ENCODE results near the gene ACTR2.

The ACTR2 gene

DNA sequence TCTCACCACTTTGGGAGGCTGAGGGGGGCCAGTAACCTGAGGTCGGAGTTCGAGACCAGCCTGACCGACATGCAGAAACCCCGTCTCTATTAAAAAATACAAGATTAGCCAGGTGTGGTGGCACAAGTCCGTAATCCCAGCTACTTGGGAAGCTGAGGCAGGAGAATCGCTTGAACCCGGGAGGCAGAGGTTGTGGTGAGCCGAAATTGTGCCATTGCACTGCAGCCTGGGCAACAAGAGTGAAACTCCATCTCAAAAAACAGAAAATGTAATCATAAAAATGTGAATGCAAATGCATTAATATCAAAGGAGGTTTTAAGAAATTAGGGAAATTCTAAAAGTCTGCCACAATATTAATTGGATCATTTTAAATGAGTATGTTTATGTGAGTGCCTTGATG, 45.7 kb downstream of the ACTR2 start:
- no peaks in the 10 kb centered on the region for H3K27me3 ChIP-seq (ENCODE audit: control insufficient read depth, insufficient read depth, low read length)
- no peaks in the 10 kb centered on the region for H3K4me1 ChIP-seq (ENCODE audit: control insufficient read depth, insufficient read depth, low read length)
- peaks cover 7% of the 10 kb centered on the region for H3K36me3 ChIP-seq (ENCODE audit: control insufficient read depth, insufficient read depth, low read length)
- no peak overlapping the region for H3K9ac ChIP-seq (ENCODE audit: low read length)
- no peak overlapping the region for H3K27ac ChIP-seq (ENCODE audit: low read depth, low read length)
- no peak overlapping the region for H3K4me3 ChIP-seq (ENCODE audit: low read length)

DNA sequence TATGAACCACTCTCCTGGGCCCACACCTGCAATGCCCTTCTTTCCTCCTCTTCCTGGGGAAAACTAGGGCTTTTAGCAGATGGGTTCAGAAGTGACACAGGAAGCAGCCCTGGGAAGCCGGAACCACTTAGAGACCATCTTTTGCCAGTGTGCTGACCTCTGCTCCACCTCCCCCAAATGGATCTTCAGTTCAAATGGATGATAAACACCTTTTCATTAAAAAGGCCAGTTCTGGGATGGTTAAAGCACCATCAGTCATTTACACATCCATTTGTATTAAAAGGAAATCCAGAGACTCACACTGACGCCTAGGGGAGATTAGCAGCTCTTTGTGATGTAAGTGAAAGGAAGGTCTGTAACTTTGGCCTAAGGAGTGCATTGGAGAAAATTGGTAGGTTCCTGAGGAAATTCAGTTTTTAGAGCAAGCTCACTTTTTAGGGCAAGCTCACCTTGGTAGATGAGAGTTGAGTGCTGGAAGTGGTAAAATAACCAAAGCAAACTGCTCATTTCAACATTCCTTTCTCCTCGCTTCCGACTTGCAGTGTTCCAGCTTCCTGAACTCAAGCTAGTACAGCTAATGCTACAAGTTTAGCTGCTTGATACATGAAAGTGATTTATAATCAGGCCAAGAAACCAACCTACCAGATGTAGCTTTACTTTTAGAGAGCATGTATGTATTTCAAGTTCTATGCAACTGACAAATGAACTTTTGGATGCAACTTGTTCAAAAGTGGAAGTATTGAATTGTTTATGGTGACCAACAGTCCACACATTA, 47.7 kb downstream of the ACTR2 start:
- H3K27ac ChIP-seq (ENCODE audit: low read depth, low read length) = no peak overlapping the region
- H3K4me3 ChIP-seq (ENCODE audit: low read length) = no peak overlapping the region
- peaks cover 4% of the 10 kb centered on the region for H3K36me3 ChIP-seq (ENCODE audit: control insufficient read depth, insufficient read depth, low read length)
- H3K9ac ChIP-seq (ENCODE audit: low read length) = no peak overlapping the region
- H3K27me3 ChIP-seq (ENCODE audit: control insufficient read depth, insufficient read depth, low read length) = no peaks in the 10 kb centered on the region
- no peaks in the 10 kb centered on the region for H3K4me1 ChIP-seq (ENCODE audit: control insufficient read depth, insufficient read depth, low read length)

DNA sequence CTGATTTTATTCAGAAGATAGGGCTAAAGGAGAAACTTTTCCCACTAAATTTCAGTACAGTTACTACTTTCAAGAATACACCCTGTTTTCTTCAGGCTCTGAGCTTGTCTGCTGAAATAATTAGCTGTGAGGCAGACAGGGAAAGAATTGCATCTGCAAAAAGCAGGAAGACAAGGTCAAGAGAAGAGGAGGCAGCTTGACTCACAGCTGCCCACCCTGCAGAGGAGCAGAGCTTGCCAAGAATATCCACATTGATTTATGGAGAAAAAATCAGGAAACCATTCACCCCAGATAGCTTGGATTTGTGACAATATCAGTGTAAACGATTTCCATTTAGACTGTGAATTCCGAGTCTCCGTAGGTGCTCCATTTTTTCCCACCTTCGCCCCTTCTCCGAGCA, 49.0 kb downstream of the ACTR2 start:
- H3K9ac ChIP-seq (ENCODE audit: low read length) = no peak overlapping the region
- H3K36me3 ChIP-seq (ENCODE audit: control insufficient read depth, insufficient read depth, low read length) = peaks cover 3% of the 10 kb centered on the region
- H3K4me3 ChIP-seq (ENCODE audit: low read length) = no peak overlapping the region
- no peak overlapping the region for H3K27ac ChIP-seq (ENCODE audit: low read depth, low read length)
- no peaks in the 10 kb centered on the region for H3K4me1 ChIP-seq (ENCODE audit: control insufficient read depth, insufficient read depth, low read length)
- H3K27me3 ChIP-seq (ENCODE audit: control insufficient read depth, insufficient read depth, low read length) = no peaks in the 10 kb centered on the region

DNA sequence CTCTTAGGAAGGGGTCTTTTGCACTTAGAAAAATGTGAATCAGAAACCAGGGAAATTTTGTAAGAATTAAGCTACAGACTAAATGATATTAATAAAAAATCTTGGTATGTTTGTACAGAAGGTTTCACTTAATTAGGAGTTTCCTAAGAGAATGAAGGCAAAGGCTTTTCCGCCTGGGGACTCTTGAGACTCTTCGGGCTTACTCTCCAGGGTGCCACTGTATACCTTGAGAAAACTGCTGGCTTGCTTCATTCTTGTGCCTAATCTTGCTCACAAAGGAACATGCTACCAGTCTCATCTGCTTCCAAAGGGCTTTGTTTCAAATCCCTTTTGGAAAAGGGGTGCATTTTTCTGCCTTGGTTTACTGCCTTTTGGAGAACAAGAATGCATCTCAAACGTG, 49.5 kb downstream of the ACTR2 start:
- Histone ChIP-seq H3K4me3 (ENCODE audit: low read length) (no peak overlapping the region), H3K36me3 (ENCODE audit: control insufficient read depth, insufficient read depth, low read length) (no peaks in the 10 kb centered on the region), H3K27me3 (ENCODE audit: control insufficient read depth, insufficient read depth, low read length) (no peaks in the 10 kb centered on the region), H3K4me1 (ENCODE audit: control insufficient read depth, insufficient read depth, low read length) (no peaks in the 10 kb centered on the region), H3K27ac (ENCODE audit: low read depth, low read length) (no peak overlapping the region), H3K9ac (ENCODE audit: low read length) (no peak overlapping the region)

DNA sequence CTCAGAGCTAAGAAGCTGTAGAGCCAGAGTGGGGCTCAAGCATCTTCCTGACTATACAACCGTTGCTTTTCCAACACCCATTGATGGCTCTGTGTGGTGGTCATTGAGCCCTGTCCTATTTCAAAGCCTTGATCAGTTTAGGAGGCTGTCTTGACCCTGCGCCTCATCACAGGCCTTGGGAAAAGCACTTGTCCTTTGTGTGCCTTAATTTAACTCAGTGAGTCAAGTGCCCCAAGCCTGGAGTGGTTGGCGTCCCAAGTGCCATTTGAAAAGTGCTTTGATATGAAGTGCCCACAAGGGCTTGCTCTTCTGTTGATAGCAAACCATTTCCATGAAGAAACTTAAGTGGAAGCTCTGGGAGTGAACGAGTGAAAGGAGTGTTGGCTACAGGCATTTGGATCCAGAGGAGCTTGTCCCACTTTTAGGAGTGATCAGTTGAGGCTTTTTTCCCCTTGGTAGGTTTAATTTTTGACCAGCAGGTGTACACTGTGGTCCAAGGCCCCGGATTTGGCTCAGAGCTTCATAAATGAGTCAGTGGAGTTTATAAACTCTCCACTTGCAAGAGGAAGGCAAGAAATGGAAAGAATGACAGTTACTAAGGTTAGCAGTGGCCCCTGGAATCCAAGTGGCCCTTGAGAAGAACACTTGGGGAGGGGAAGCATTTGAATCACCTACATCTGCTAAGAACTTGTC, 50.3 kb downstream of the ACTR2 start:
- Histone ChIP-seq H3K27me3 (ENCODE audit: control insufficient read depth, insufficient read depth, low read length) (no peaks in the 10 kb centered on the region), H3K4me3 (ENCODE audit: low read length) (no peak overlapping the region), H3K4me1 (ENCODE audit: control insufficient read depth, insufficient read depth, low read length) (no peaks in the 10 kb centered on the region), H3K36me3 (ENCODE audit: control insufficient read depth, insufficient read depth, low read length) (no peaks in the 10 kb centered on the region), H3K27ac (ENCODE audit: low read depth, low read length) (no peak overlapping the region), H3K9ac (ENCODE audit: low read length) (no peak overlapping the region)

DNA sequence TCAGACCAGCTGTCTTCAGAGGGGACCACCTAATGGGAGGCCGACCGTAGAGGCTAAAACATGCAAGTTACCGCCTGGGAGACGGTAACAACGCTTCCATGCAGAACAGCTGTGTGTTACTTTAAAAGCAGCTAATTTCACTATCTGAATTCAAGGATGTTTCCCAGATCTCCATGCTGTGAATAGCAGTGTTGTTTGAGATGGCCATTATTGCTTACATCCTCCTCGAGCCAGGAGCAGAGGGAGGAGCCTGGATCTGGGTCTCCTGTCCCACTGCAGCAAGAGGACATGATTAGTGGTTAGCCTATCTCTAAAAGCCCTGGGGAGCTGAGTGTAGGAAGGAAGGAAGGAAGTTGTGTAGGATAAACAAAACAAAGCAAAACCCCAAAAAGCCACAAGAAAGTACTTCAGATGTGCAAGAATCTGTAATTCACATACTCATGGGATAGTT, 50.9 kb downstream of the ACTR2 start:
- Histone ChIP-seq H3K9ac (ENCODE audit: low read length) (no peak overlapping the region), H3K4me1 (ENCODE audit: control insufficient read depth, insufficient read depth, low read length) (no peaks in the 10 kb centered on the region), H3K27me3 (ENCODE audit: control insufficient read depth, insufficient read depth, low read length) (no peaks in the 10 kb centered on the region), H3K4me3 (ENCODE audit: low read length) (no peak overlapping the region), H3K27ac (ENCODE audit: low read depth, low read length) (no peak overlapping the region), H3K36me3 (ENCODE audit: control insufficient read depth, insufficient read depth, low read length) (no peaks in the 10 kb centered on the region)

DNA sequence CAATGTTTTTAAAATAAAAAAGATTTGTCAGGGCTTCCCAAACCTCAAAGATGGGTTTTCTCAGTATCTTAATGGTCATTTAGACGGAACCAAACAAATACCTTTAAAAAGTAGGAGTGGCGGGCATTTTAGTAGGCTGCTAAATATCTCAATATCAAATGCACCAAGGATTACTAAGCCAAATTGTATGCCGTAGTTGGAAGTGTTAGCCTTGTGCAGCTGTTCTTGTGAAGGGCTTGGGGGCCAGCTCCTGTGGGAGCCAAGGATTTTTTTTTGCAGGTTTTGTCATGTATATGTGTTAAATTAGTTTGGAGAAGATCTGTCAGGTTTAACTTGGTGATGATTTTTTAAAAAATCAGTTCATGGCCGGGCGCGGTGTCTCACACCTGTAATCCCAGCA, 52.1 kb downstream of the ACTR2 start:
- no peak overlapping the region for H3K4me3 ChIP-seq (ENCODE audit: low read length)
- H3K4me1 ChIP-seq (ENCODE audit: control insufficient read depth, insufficient read depth, low read length) = no peaks in the 10 kb centered on the region
- no peaks in the 10 kb centered on the region for H3K27me3 ChIP-seq (ENCODE audit: control insufficient read depth, insufficient read depth, low read length)
- H3K27ac ChIP-seq (ENCODE audit: low read depth, low read length) = no peak overlapping the region
- no peak overlapping the region for H3K9ac ChIP-seq (ENCODE audit: low read length)
- H3K36me3 ChIP-seq (ENCODE audit: control insufficient read depth, insufficient read depth, low read length) = no peaks in the 10 kb centered on the region

DNA sequence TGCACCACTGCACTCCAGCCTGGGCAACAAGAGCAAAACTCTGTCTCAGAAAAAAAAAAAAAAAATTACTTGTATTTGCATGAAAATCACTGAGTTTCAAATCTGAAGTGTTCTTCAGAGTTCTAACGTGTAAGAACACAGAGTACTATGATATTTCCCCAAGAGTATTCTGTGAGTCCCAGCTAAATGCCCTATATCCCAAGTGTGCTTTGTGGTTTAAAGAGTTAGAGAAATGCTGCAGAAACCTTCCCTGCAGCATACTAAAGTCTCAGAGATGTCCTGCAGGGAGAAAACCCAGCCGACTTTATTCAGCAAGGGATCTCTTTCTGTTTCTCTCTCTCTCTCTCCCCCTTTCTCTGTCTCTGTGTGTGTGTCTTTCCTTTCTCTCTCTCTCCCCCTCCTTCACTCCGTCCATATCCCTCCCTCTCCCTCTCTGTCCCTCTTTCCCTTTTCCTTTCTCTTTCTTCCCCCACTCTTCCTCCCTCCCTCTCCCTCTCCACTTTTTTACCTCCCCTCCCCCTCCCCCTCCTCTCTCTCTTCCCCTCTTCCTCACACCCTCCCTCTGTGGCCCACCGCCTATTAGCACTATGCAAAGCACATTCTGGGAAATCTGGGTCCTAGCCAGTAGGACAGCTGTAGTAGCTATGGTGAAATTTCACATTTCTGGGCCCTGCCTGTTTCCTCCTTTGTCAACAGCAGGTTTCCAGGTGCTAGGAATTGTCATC, 54.2 kb downstream of the ACTR2 start:
- Histone ChIP-seq H3K27ac (ENCODE audit: low read depth, low read length) (no peak overlapping the region), H3K27me3 (ENCODE audit: control insufficient read depth, insufficient read depth, low read length) (no peaks in the 10 kb centered on the region), H3K36me3 (ENCODE audit: control insufficient read depth, insufficient read depth, low read length) (no peaks in the 10 kb centered on the region), H3K9ac (ENCODE audit: low read length) (no peak overlapping the region), H3K4me1 (ENCODE audit: control insufficient read depth, insufficient read depth, low read length) (no peaks in the 10 kb centered on the region), H3K4me3 (ENCODE audit: low read length) (no peak overlapping the region)

DNA sequence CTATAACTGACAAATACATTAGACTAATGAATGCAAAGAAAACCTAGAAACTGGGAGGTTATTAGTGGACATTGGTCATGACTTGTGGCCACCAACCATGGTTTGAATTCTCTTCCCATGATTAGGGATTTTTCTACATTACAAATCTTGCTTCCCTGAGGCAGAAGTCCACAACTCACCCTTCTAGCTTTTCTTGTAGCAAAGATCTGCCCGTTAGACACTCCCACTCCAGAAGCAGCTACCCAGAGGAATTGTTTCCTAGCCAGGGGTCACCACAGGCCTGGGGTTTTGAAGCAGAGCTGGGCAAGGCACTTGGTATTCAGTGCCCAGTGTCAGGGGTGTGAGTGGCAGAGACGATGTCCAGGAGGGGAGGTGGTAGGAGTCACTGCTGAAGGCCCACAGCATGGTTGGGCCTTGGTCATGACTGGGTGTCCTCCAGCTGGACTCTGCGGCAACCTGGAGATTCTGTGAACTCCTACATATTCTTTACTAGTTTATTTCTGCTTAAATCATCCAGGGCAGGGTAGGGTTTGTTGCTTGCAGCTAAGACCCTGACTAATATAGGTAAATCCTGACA, 54.9 kb downstream of the ACTR2 start:
- H3K27me3 ChIP-seq (ENCODE audit: control insufficient read depth, insufficient read depth, low read length) = no peaks in the 10 kb centered on the region
- no peaks in the 10 kb centered on the region for H3K4me1 ChIP-seq (ENCODE audit: control insufficient read depth, insufficient read depth, low read length)
- no peaks in the 10 kb centered on the region for H3K36me3 ChIP-seq (ENCODE audit: control insufficient read depth, insufficient read depth, low read length)
- no peak overlapping the region for H3K27ac ChIP-seq (ENCODE audit: low read depth, low read length)
- no peak overlapping the region for H3K9ac ChIP-seq (ENCODE audit: low read length)
- no peak overlapping the region for H3K4me3 ChIP-seq (ENCODE audit: low read length)

DNA sequence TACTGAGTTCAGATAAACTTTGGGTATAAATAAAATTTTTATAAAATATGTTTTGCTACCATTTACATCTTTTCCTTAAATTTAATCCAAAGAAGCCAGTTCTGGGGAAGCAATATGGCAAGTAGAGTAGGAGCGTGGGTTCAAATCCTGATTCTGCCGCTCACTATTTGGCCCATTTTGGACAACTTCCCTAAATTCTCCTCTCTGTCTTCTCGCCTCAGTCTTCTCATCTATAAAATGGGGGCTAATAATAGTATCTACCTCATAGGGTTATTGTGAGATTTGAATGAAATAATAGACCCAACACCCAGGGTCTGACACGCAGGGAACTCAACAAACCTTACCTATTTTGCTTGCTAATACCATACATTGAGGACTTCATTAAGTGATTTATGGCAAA, 59.7 kb downstream of the ACTR2 start:
- Histone ChIP-seq H3K36me3 (ENCODE audit: control insufficient read depth, insufficient read depth, low read length) (no peaks in the 10 kb centered on the region), H3K9ac (ENCODE audit: low read length) (no peak overlapping the region), H3K27me3 (ENCODE audit: control insufficient read depth, insufficient read depth, low read length) (no peaks in the 10 kb centered on the region), H3K4me1 (ENCODE audit: control insufficient read depth, insufficient read depth, low read length) (no peaks in the 10 kb centered on the region), H3K27ac (ENCODE audit: low read depth, low read length) (no peak overlapping the region), H3K4me3 (ENCODE audit: low read length) (no peak overlapping the region)

DNA sequence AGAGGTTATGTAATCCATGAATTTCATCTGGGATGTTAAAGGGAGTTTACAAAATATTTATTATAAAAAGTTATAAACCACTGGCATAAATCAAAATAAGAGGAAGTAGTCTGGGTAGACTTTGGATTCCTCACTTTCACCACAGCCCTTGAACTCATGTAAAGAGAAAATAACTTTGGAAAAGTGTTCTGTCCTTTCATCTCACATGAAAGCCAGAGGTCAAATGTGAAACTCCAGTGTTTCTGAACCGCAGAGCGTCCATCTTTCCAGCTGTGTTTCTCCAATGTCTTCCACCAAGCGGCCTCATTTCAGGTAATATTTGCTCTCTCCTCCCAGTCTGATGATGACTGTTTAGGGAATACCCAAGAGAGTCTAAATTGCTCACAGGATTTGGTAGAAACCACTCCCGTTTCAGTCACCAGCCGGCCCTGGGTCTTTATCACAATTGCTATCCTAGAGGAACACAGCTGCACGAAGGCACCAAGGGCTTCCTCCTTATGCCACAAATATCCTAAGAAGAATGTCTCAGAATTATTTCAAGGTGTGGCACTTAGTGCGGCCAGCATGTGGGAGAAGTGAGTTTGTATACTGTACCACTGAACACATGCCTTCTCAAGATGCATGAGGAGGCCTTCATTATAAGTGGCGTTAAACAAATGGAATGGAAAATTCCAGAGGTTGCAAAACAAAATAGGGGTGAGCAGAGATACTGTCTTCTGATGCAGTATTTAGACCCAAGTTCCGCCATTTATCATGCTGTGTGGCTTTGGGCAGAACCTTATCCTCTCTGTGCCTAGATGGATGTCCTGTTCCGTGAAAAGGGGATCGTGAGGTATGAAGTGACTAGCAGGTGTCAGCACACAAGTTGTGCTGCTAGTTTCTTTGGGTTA, 63.8 kb downstream of the ACTR2 start:
- Histone ChIP-seq H3K27me3 (ENCODE audit: control insufficient read depth, insufficient read depth, low read length) (no peaks in the 10 kb centered on the region), H3K4me1 (ENCODE audit: control insufficient read depth, insufficient read depth, low read length) (no peaks in the 10 kb centered on the region), H3K36me3 (ENCODE audit: control insufficient read depth, insufficient read depth, low read length) (no peaks in the 10 kb centered on the region), H3K9ac (ENCODE audit: low read length) (no peak overlapping the region), H3K4me3 (ENCODE audit: low read length) (no peak overlapping the region), H3K27ac (ENCODE audit: low read depth, low read length) (no peak overlapping the region)

DNA sequence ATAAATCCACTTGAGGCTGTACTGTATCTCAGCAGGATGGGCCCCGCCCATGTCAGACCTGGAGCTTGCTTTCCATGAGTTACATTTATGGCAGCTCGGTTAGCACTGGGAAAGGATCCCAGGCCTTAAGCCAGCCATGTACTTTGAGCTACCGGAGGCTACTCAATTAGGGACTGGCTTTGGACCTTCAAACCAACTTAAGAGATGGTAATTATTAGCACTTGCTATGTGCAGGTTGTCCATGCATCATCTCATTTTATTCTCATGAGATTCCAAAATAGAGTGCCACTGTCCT, 64.4 kb downstream of the ACTR2 start:
- no peaks in the 10 kb centered on the region for H3K4me1 ChIP-seq (ENCODE audit: control insufficient read depth, insufficient read depth, low read length)
- H3K4me3 ChIP-seq (ENCODE audit: low read length) = no peak overlapping the region
- no peaks in the 10 kb centered on the region for H3K36me3 ChIP-seq (ENCODE audit: control insufficient read depth, insufficient read depth, low read length)
- no peak overlapping the region for H3K27ac ChIP-seq (ENCODE audit: low read depth, low read length)
- H3K9ac ChIP-seq (ENCODE audit: low read length) = no peak overlapping the region
- H3K27me3 ChIP-seq (ENCODE audit: control insufficient read depth, insufficient read depth, low read length) = no peaks in the 10 kb centered on the region

All from rectal smooth muscle tissue (tissue), 1 donor.